HCT116 (cell line): Measurements from ENCODE around the gene KMT2C. TPM values are rescaled to one million over a fixed set of nuclear protein-coding genes. Genes with fewer than 3 reads are reported as not detected.

Source experiments
- ATAC-seq: fragments of 200-7000 bp; cut with Tn5 transposase; 2 replicates; pipeline ENCODE4 v1.9.1; 2020; ENCODE audit warnings: mild to moderate bottlenecking, moderate library complexity
- BruUV-seq: library from RNA; stranded (reverse); fragments of 400-500 nt; replicated peaks from 2 replicates; lab custom pipeline; 2021; lab: Mats Ljungman, UMichigan
- CTCF ChIA-PET: fragments of 300-600 bp; sonication (Branson Sonifier 250); formaldehyde crosslinking; loops from one replicate; lab custom pipeline; 2021; ENCODE audit warnings: antibody characterized with exemption; lab: Charles Lee
- POLR2A ChIA-PET: fragments of 300-600, 350-600 bp; sonication (Branson Sonifier 250); formaldehyde crosslinking; loops from one replicate; lab custom pipeline; 2021; ENCODE audit warnings: antibody characterized with exemption; lab: Charles Lee
- RAD21 ChIA-PET, 2 experiments: fragments of 300-600 bp; sonication (Branson Sonifier 250); formaldehyde crosslinking; loops; one replicate each; lab custom pipeline; 2023; ENCODE audit warnings: low total read pairs in 2 of 2; ENCODE audit not compliant: uncharacterized antibody in 2 of 2, unreplicated experiment in 2 of 2, low non-redundant PET in 1 of 2; lab: Charles Lee
- DNase-seq: peaks from one replicate; pipeline ENCODE4 v3.0.0-alpha.2; 2010; ENCODE audit warnings: low read depth, low spot score
- H2AFZ ChIP-seq: fragments of 200-600 bp; shearing (Covaris generic), sonication (generic); 2 replicates; pipeline ENCODE4 v1.6.1; 2017; ENCODE audit warnings: low read depth, mixed run types, mixed read lengths, antibody characterized with exemption, low read length; ENCODE audit not compliant: poor library complexity, severe bottlenecking
- H3K27ac ChIP-seq: 2 replicates; pipeline ENCODE4 v1.5.1; 2012; ENCODE audit warnings: low read depth, low read length
- H3K27me3 ChIP-seq: fragments of 200-600 bp; sonication (generic); 2 replicates; pipeline ENCODE4 v1.6.1; 2016; ENCODE audit warnings: mixed run types, low read length, mixed read lengths; ENCODE audit not compliant: insufficient read depth
- H3K36me3 ChIP-seq, 2 experiments: fragments of 200-500 bp in 1 of 2; fragments of 200-600 bp in 1 of 2; sonication (Bioruptor generic) in 1 of 2; sonication (generic) in 1 of 2; 2 replicates each; pipeline versions ENCODE4 v1.5.1 to v1.6.1; 2014 to 2016; ENCODE audit warnings: low read length in 2 of 2, inconsistent platforms in 1 of 2, mixed read lengths in 1 of 2, mixed run types in 1 of 2; ENCODE audit not compliant: insufficient read depth in 2 of 2, control insufficient read depth in 1 of 2
- H3K4me1 ChIP-seq, 2 experiments: fragments of 200-600 bp in 1 of 2; sonication (generic) in 1 of 2; 2 replicates each; pipeline versions ENCODE4 v1.5.1 to v1.6.1; 2012 to 2017; ENCODE audit warnings: low read length in 2 of 2, inconsistent platforms in 1 of 2, mild to moderate bottlenecking in 1 of 2, mixed read lengths in 1 of 2, mixed run types in 1 of 2, moderate library complexity in 1 of 2; ENCODE audit not compliant: insufficient read depth in 2 of 2, control insufficient read depth in 1 of 2
- H3K4me2 ChIP-seq: fragments of 200-600 bp; sonication (generic); 2 replicates; pipeline ENCODE4 v1.6.1; 2017; ENCODE audit warnings: mixed run types, low read length, mixed read lengths
- H3K4me3 ChIP-seq, 2 experiments: fragments of 200-600 bp in 1 of 2; sonication (generic) in 1 of 2; replicated peaks in 1 of 2; 2 replicates each; pipeline ENCODE4 v1.5.1; 2011 to 2016; ENCODE audit warnings: low read length in 2 of 2, control low read depth in 1 of 2, low read depth in 1 of 2, mild to moderate bottlenecking in 1 of 2, mixed read lengths in 1 of 2, mixed run types in 1 of 2
- H3K79me2 ChIP-seq: fragments of 200-600 bp; sonication (generic); 2 replicates; pipeline ENCODE4 v1.6.1; 2017; ENCODE audit warnings: mild to moderate bottlenecking, mixed run types, low read length, moderate library complexity, mixed read lengths; ENCODE audit not compliant: insufficient read depth
- H3K9ac ChIP-seq: fragments of 200-600 bp; sonication (generic); 2 replicates; pipeline ENCODE4 v1.6.1; 2016; ENCODE audit warnings: low read length, mixed read lengths
- H3K9me2 ChIP-seq: fragments of 200-600 bp; sonication (generic), shearing (Covaris generic); 2 replicates; pipeline ENCODE4 v1.6.1; 2017; ENCODE audit warnings: mixed run types, mild to moderate bottlenecking, moderate library complexity; ENCODE audit not compliant: insufficient read depth
- H3K9me3 ChIP-seq, 2 experiments: fragments of 200-500 bp in 1 of 2; fragments of 200-600 bp in 1 of 2; sonication (Bioruptor generic) in 1 of 2; sonication (generic) in 1 of 2; 2 replicates each; pipeline ENCODE4 v1.6.1; 2014 to 2017; ENCODE audit warnings: low read length in 2 of 2, mixed read lengths in 2 of 2, inconsistent platforms in 1 of 2, low read depth in 1 of 2, mild to moderate bottlenecking in 1 of 2, mixed run types in 1 of 2, moderate library complexity in 1 of 2; ENCODE audit not compliant: control insufficient read depth in 1 of 2, insufficient read depth in 1 of 2
- H4K20me1 ChIP-seq: fragments of 200-600 bp; sonication (generic), shearing (Covaris generic); 2 replicates; pipeline ENCODE4 v1.6.1; 2017; ENCODE audit warnings: mixed run types, mild to moderate bottlenecking, moderate library complexity; ENCODE audit not compliant: insufficient read depth
- CBX3 ChIP-seq: IDR thresholded peaks from 2 replicates; pipeline ENCODE4 v1.6.1; 2012; ENCODE audit warnings: low read depth
- CEBPB ChIP-seq: IDR thresholded peaks from 2 replicates; pipeline ENCODE4 v1.6.1; 2012; ENCODE audit warnings: low read depth
- EGR1 ChIP-seq: IDR thresholded peaks from 2 replicates; pipeline ENCODE4 v1.6.1; 2012; ENCODE audit warnings: low read depth
- EZH2phosphoT487 ChIP-seq: fragments of 200-600 bp; IDR thresholded peaks from 2 replicates; pipeline ENCODE4 v1.6.1; 2018; ENCODE audit warnings: antibody characterized with exemption, borderline replicate concordance
- FOSL1 ChIP-seq: IDR thresholded peaks from 2 replicates; pipeline ENCODE4 v1.6.1; 2012; ENCODE audit warnings: low read depth
- RAD21 ChIP-seq: IDR thresholded peaks from 2 replicates; pipeline ENCODE4 v1.6.1; 2012; ENCODE audit warnings: low read depth, mild to moderate bottlenecking
- SIN3A ChIP-seq: IDR thresholded peaks from 2 replicates; pipeline ENCODE4 v1.6.1; 2012; ENCODE audit warnings: low read depth
- SP1 ChIP-seq: IDR thresholded peaks from 2 replicates; pipeline ENCODE4 v1.6.1; 2012; ENCODE audit warnings: low read depth
- SRF ChIP-seq: IDR thresholded peaks from 2 replicates; pipeline ENCODE4 v1.6.1; 2012; ENCODE audit warnings: low read depth
- YY1 ChIP-seq: IDR thresholded peaks from 2 replicates; pipeline ENCODE4 v1.6.1; 2011; ENCODE audit warnings: low read length, low read depth, moderate library complexity, mild to moderate bottlenecking; ENCODE audit not compliant: insufficient replicate concordance; ENCODE audit errors: extremely low read depth
- ZNF274 ChIP-seq: fragments of 200-500 bp; sonication (Bioruptor generic); IDR thresholded peaks from 2 replicates; pipeline ENCODE4 v1.6.1; 2014; ENCODE audit warnings: mild to moderate bottlenecking, low read depth, low read length, inconsistent platforms
- intact Hi-C: fragments of 100-400 bp; cut with micrococcal nuclease; formaldehyde crosslinking; loops from 2 replicates; pipeline ENCODE4 v1.10.0; 2022
- total RNA-seq: library from RNA; stranded (reverse); gene quantifications from one replicate; pipeline ENCODE4 v1.2.1, GENCODE V29; 2021; ENCODE audit not compliant: unreplicated experiment
- TF ChIP-seq, protein P1 (sequence below): IDR thresholded peaks from 2 replicates; pipeline ENCODE4 v1.6.1; 2012
- TF ChIP-seq, protein P2 (sequence below): IDR thresholded peaks from 2 replicates; pipeline ENCODE4 v1.6.1; 2012
- TF ChIP-seq, protein P3 (sequence below): IDR thresholded peaks from 2 replicates; pipeline ENCODE4 v1.6.1; 2011; ENCODE audit warnings: mild to moderate bottlenecking, low read length, moderate library complexity; ENCODE audit not compliant: insufficient replicate concordance; ENCODE audit errors: extremely low read depth

KMT2C gene
- total RNA-seq, 1 experiment from 2014 or later = 22.9 TPM

DNA sequence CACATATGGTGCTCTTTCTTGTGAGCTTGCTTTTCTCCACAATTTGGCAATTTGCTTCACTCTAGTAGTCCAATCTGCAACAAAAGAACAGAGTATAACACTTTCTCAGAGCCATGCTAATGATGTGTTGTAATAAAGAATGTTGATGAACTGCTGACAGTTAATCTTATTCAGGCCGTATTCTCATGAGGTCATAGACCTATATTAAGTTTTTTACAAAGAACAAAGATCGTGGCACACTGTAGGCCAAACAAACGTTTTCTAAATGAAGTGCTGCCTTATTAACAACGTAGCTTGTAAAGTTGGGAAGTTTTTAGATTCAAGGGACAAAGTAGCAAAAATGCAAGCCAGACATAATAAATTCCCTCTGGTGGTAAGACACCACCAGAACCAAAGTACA lies 250.2 kb downstream of the KMT2C start:
- Histone ChIP-seq H3K4me1 (no peaks in the 10 kb centered on the region), H2AFZ (no peak overlapping the region), H3K27ac (no peak overlapping the region), H3K27me3 (no peaks in the 10 kb centered on the region), H3K9ac (no peak overlapping the region), H4K20me1 (0 out of 2 replicates have a peak, but pooled peaks cover 3% of the 10 kb centered on the region), H3K36me3 (peaks cover 15 to 22% of the 10 kb centered on the region in 2 experiments; a peak in 3 of 4 replicates), H3K4me3 (no peak overlapping the region), H3K4me2 (no peak overlapping the region), H3K9me3 (no peaks in the 10 kb centered on the region), H3K79me2 (no peaks in the 10 kb centered on the region), H3K9me2 (no peaks in the 10 kb centered on the region)
- ChIA-PET CTCF (no interaction called here), POLR2A (no interaction called here), RAD21 (no interaction called here)
- no peak for TF ChIP-seq EZH2phosphoT487
- no peak for TF ChIP-seq ZNF274
- no peak for TF ChIP-seq EGR1
- no peak for TF ChIP-seq YY1
- TF ChIP-seq SRF = no peak
- TF ChIP-seq SIN3A = no peak
- TF ChIP-seq, protein P1, sequence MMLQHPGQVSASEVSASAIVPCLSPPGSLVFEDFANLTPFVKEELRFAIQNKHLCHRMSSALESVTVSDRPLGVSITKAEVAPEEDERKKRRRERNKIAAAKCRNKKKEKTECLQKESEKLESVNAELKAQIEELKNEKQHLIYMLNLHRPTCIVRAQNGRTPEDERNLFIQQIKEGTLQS = no peak
- TF ChIP-seq CBX3 = no peak
- TF ChIP-seq SP1 = no peak
- TF ChIP-seq FOSL1 = no peak
- TF ChIP-seq, protein P2, sequence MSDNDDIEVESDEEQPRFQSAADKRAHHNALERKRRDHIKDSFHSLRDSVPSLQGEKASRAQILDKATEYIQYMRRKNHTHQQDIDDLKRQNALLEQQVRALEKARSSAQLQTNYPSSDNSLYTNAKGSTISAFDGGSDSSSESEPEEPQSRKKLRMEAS = no peak
- no peak for TF ChIP-seq CEBPB
- TF ChIP-seq, protein P3, sequence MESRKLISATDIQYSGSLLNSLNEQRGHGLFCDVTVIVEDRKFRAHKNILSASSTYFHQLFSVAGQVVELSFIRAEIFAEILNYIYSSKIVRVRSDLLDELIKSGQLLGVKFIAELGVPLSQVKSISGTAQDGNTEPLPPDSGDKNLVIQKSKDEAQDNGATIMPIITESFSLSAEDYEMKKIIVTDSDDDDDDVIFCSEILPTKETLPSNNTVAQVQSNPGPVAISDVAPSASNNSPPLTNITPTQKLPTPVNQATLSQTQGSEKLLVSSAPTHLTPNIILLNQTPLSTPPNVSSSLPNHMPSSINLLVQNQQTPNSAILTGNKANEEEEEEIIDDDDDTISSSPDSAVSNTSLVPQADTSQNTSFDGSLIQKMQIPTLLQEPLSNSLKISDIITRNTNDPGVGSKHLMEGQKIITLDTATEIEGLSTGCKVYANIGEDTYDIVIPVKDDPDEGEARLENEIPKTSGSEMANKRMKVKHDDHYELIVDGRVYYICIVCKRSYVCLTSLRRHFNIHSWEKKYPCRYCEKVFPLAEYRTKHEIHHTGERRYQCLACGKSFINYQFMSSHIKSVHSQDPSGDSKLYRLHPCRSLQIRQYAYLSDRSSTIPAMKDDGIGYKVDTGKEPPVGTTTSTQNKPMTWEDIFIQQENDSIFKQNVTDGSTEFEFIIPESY = no peak
- TF ChIP-seq RAD21 = no peak
- ATAC-seq (no peak), DNase-seq (no peak)
- BruUV-seq = no TSS peak
- intact Hi-C loops = no loop called here
